Effector memory CD8-positive, alpha-beta T cell (primary cell): ENCODE results near the gene RNU7-1.

Source experiments
- ATAC-seq: fragments of 150-1000 bp; cut with Tn5 transposase; replicated peaks from 2 replicates; pipeline ENCODE4 v1.10.0; 2021; ENCODE audit warnings: mild to moderate bottlenecking, moderate library complexity
- DNase-seq, 3 experiments: peaks; one replicate each; pipeline ENCODE4 v3.0.0; 2021
- H3K27ac Mint-ChIP-seq, 2 donors: one replicate each; pipeline ENCODE4 v1.8.0; 2022; ENCODE audit warnings: mild to moderate bottlenecking in 2 of 2, mixed read lengths in 2 of 2, moderate library complexity in 2 of 2
- H3K27me3 Mint-ChIP-seq, 2 donors: one replicate each; pipeline ENCODE4 v1.8.0; 2022; ENCODE audit warnings: mixed read lengths in 2 of 2
- H3K36me3 Mint-ChIP-seq: one replicate; pipeline ENCODE4 v1.8.0; 2022; ENCODE audit warnings: mild to moderate bottlenecking, moderate library complexity, mixed read lengths; ENCODE audit not compliant: insufficient read depth
- H3K4me1 Mint-ChIP-seq, 2 donors: one replicate each; pipeline ENCODE4 v1.8.0; 2022; ENCODE audit warnings: low read depth in 2 of 2, mixed read lengths in 2 of 2
- H3K4me3 Mint-ChIP-seq, 2 donors: one replicate each; pipeline ENCODE4 v1.8.0; 2022; ENCODE audit warnings: mild to moderate bottlenecking in 2 of 2, mixed read lengths in 2 of 2, moderate library complexity in 2 of 2
- H3K9me3 Mint-ChIP-seq, 2 donors: one replicate each; pipeline ENCODE4 v1.8.0; 2022; ENCODE audit warnings: mixed read lengths in 2 of 2

The RNU7-1 gene

DNA sequence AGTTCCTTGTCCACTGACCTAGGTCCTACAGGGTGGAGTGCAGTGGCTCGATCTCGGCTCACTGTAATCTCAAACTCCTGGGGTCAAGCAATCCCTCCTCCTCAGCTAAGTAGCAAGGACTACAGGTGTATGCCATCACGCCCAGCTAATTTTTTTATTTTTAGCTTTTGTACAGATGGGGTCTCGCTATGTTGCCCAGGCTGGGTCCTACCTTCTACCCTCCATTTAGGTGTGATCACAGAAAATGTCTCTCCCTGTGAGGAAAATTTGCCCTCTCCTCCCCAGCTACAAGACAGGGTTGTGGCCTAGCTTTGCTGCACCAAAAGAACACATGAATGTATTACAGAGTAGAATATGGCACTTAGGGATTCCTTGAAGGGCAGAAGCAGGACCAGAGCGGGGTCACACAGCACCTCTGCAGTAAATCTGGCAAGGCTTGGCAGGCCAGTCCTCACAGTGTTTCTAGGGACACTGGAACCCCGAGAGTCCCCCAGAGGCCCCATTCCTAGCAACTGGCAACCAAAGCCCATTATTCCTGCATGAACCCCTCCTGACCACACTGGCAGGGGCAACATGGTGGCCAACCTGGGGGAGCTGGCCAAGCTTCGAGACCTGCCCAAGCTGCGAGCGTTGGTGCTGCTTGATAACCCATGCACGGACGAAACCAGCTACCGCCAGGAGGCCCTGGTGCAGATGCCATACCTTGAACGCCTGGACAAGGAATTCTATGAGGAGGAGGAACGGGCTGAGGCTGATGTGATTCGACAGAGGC, 31.3 kb upstream of the RNU7-1 start:
- no peaks in the 10 kb centered on the region for H3K9me3 Mint-ChIP-seq
- no peak for ATAC-seq
- H3K36me3 Mint-ChIP-seq: peaks cover 27% of the 10 kb centered on the region
- peak overlapping the region; percentile 92 to 99 for H3K4me3 Mint-ChIP-seq
- peak overlapping the region; percentile 76 to 97 for H3K27ac Mint-ChIP-seq
- DNase-seq: no peak
- H3K27me3 Mint-ChIP-seq: no peaks in the 10 kb centered on the region
- H3K4me1 Mint-ChIP-seq: peaks cover 33 to 34% of the 10 kb centered on the region in 2 donors

DNA sequence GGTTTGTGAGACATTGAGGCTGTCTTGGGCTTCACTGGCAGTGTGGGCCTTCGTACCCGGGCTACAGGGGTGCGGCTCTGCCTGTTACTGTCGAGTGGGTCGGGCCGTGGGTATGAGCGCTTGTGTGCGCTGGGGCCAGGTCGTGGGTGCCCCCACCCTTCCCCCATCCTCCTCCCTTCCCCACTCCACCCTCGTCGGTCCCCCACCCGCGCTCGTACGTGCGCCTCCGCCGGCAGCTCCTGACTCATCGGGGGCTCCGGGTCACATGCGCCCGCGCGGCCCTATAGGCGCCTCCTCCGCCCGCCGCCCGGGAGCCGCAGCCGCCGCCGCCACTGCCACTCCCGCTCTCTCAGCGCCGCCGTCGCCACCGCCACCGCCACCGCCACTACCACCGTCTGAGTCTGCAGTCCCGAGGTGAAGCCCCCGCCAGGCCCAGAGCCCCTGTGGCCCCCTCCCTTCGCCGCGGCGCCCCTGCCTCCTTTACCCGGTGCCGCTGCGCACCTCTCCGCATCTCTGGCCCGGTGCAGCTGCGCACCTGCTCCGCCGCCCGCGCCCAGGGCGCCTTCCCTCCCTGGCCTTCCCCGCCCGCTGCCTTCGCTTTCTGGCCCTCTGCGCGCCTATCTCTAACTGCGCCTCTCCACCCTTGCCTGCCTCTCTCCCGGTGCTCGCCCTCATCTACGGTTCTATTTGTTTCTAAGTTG, 29.2 kb upstream of the RNU7-1 start, which contains the start of gene ENO2:
ENO2 (plus strand) TSS at position 335 of the 701 bp plus-strand sequence. CDS start 1,253 bp downstream, outside the sequence.
- Mint-ChIP-seq H3K9me3 (no peaks in the 10 kb centered on the region), H3K4me1 (peaks cover 33 to 34% of the 10 kb centered on the region in 2 donors), H3K27me3 (no peaks in the 10 kb centered on the region), H3K4me3 (peak within 1 kb of the TSS; percentile 92 to 99), H3K27ac (peak within 1 kb of the TSS; percentile 76 to 97), H3K36me3 (peaks cover 36% of the 10 kb centered on the region)
- ATAC-seq (peak; percentile 90), DNase-seq (peak; percentile 74 to 80 (median 80))

DNA sequence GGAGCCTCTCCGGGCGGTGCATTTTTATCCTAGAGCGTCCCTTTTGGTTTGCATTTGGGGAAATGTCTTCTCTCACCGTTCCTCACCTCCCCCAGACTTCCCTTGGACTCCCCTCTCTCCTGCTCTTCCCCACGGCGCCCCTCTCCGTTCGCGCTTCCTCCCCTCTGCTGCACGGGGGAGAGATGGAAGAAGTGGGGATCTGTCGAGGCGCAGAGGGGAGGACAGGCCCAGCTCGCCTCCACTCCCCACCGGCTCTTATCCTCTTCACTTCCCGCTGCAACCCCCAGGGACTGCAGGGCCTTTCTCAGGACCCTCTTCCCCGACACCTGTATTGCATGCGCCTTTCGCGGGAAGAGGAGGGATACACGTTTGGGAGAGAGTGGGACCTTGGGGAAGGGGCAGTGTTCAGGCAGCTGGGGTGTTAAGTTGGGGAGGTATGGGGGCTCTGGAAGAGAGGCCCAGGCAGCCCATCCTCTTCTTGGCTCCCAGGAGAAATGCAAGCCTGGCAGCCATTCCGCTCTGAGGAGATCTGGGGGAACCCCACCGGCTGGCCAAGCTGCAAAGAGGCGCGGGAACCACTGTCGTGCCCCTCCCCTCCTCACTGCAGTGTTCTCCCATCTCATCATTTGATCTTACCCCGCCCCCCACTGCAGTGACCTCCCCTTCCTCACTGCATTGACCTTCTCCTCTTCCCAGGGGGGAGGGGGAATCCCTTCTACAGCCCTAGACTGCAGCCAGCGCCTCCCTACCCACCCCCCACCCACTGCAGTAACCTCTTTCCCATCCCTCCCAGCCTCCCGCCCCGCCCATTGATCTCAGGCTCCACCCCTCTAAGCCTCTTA, 28.4 kb upstream of the RNU7-1 start:
- Mint-ChIP-seq H3K9me3 (no peaks in the 10 kb centered on the region), H3K4me1 (peaks cover 34 to 36% of the 10 kb centered on the region in 2 donors)
- ATAC-seq: no peak

DNA sequence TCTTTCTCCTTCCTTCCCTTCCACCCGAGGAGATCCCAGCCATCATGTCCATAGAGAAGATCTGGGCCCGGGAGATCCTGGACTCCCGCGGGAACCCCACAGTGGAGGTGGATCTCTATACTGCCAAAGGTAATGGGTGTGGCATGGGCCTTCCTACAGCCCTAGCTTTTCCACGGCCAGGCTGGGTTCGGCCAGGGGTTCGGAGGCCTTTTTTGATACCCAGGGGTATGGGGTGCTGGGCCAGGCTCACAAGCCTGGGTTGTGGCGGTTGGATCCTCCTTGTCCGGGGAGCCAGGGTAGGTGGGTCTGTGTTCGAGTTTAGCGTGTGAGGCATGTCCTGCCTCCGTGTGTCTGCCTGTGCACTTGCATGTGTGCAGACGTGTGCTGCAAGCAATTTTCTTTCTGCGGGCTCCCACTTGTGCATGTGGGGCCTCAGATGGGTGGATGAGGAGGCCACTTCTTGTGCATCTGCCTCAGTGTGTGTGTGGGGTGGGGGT, 27.8 kb upstream of the RNU7-1 start:
- Mint-ChIP-seq H3K27ac (peak overlapping the region; percentile 76 to 97), H3K27me3 (no peaks in the 10 kb centered on the region), H3K9me3 (no peaks in the 10 kb centered on the region), H3K36me3 (peaks cover 41% of the 10 kb centered on the region), H3K4me3 (peak overlapping the region; percentile 92 to 99), H3K4me1 (peaks cover 34 to 36% of the 10 kb centered on the region in 2 donors)
- ATAC-seq (no peak), DNase-seq (no peak)

More for the DNA sequence above, 28.4 kb upstream of the RNU7-1 start:
- no peak for DNase-seq
- Mint-ChIP-seq H3K36me3 (peaks cover 40% of the 10 kb centered on the region), H3K27ac (peak overlapping the region; percentile 76 to 97), H3K4me3 (peak overlapping the region; percentile 92 to 99), H3K27me3 (no peaks in the 10 kb centered on the region)

DNA sequence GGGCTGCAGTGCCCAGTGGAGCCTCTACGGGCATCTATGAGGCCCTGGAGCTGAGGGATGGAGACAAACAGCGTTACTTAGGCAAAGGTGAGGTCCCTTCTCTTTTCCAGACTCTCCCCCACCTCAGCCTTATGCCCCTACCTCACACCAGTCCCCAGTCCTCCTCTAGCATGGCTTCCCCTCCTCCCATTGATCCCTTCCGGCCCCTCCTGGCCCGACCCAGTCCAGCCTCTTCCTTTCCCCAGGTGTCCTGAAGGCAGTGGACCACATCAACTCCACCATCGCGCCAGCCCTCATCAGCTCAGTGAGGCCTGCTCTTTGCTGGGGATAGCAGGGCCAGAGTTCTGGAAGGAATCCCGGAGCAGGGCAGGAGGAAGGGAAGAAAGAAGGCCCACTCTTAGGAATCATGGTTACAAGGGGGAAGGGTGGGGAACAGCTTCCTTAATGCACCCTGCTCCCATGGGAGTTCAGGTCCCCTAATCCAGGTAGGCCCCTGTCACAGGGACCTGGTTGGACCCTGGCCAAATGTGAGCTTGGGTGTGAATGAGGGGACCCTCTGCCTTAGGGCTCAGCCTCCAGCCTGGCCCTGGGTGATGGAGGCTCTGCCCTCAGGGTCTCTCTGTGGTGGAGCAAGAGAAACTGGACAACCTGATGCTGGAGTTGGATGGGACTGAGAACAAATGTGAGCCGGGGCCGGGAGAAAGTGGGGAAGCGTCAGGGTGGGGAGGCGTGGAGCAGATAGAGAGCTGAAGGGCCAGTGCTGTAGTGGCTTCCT, 27.0 kb upstream of the RNU7-1 start:
- H3K27me3 Mint-ChIP-seq: no peaks in the 10 kb centered on the region
- H3K27ac Mint-ChIP-seq: peak overlapping the region; percentile 76 to 97
- H3K4me3 Mint-ChIP-seq: peak overlapping the region; percentile 92 to 99
- DNase-seq (no peak), ATAC-seq (no peak)
- H3K4me1 Mint-ChIP-seq: peaks cover 34 to 36% of the 10 kb centered on the region in 2 donors
- no peaks in the 10 kb centered on the region for H3K9me3 Mint-ChIP-seq
- H3K36me3 Mint-ChIP-seq: peaks cover 41% of the 10 kb centered on the region

- H3K4me3 Mint-ChIP-seq: no peak overlapping the region
- no peaks in the 10 kb centered on the region for H3K27me3 Mint-ChIP-seq
- DNase-seq (no peak), ATAC-seq (no peak)
- no peak overlapping the region for H3K27ac Mint-ChIP-seq
- peaks cover 32 to 34% of the 10 kb centered on the region in 2 donors for H3K4me1 Mint-ChIP-seq
- no peaks in the 10 kb centered on the region for H3K9me3 Mint-ChIP-seq
- H3K36me3 Mint-ChIP-seq: peaks cover 40% of the 10 kb centered on the region
Observed at GRCh38 chr12:6917491-6918231, 26.0 kb upstream of the RNU7-1 start.

- Mint-ChIP-seq H3K36me3 (peaks cover 33% of the 10 kb centered on the region), H3K27me3 (no peaks in the 10 kb centered on the region), H3K4me3 (no peak overlapping the region), H3K27ac (peak overlapping the region in 1 of 2 donors; percentile 70), H3K4me1 (peaks cover 23 to 30% of the 10 kb centered on the region in 2 donors), H3K9me3 (no peaks in the 10 kb centered on the region)
- ATAC-seq (no peak), DNase-seq (no peak)
Observed at GRCh38 chr12:6919588-6919987, 24.0 kb upstream of the RNU7-1 start.

- no peak for ATAC-seq
- Mint-ChIP-seq H3K4me3 (no peak overlapping the region), H3K27me3 (no peaks in the 10 kb centered on the region), H3K9me3 (no peaks in the 10 kb centered on the region), H3K27ac (peak overlapping the region in 1 of 2 donors; percentile 38), H3K4me1 (peaks cover 15% of the 10 kb centered on the region in 2 donors), H3K36me3 (peaks cover 30% of the 10 kb centered on the region)
- DNase-seq: no peak
Observed at GRCh38 chr12:6921539-6921938, 22.1 kb upstream of the RNU7-1 start.

DNA sequence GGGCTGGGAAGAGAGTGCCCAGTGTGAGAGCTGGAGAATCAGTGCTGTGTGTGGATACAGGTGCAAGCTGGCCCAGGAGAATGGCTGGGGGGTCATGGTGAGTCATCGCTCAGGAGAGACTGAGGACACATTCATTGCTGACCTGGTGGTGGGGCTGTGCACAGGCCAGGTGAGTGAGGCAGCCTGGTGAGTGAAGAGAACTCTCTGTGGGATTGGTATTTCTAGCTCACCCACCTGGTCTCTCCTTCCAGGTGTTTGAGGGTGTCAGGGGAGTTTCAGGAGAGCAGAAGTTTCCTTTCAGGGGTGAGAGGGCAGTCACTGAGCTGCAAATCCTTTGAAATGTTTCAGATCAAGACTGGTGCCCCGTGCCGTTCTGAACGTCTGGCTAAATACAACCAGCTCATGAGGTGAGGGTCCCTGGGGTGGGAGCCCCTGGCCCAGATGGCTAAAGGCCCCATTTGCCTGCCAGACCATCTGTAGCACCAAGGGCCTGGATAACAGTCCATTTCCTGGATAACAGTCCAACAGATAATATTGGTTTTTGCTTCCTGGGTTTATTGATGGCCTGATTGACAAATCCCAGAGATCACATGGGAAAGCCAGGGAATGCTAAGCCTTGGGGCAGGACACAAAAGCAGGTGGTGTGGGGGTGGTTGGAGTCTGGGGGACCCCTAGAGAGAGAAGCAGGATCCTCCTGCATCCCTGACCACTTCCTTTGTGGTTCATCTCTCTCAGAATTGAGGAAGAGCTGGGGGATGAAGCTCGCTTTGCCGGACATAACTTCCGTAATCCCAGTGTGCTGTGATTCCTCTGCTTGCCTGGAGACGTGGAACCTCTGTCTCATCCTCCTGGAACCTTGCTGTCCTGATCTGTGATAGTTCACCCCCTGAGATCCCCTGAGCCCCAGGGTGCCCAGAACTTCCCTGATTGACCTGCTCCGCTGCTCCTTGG, 21.3 kb upstream of the RNU7-1 start:
- peak overlapping the region in 1 of 2 donors; percentile 38 for H3K27ac Mint-ChIP-seq
- H3K4me3 Mint-ChIP-seq: no peak overlapping the region
- H3K36me3 Mint-ChIP-seq: peaks cover 30% of the 10 kb centered on the region
- ATAC-seq: no peak
- H3K4me1 Mint-ChIP-seq: peaks cover 14 to 22% of the 10 kb centered on the region in 2 donors
- H3K9me3 Mint-ChIP-seq: no peaks in the 10 kb centered on the region
- H3K27me3 Mint-ChIP-seq: no peaks in the 10 kb centered on the region
- no peak for DNase-seq

GRCh38 chr12:6923003-6923732, 20.4 kb upstream of the RNU7-1 start:
- DNase-seq (no peak), ATAC-seq (no peak)
- peaks cover 14 to 23% of the 10 kb centered on the region in 2 donors for H3K4me1 Mint-ChIP-seq
- H3K27me3 Mint-ChIP-seq: no peaks in the 10 kb centered on the region
- H3K9me3 Mint-ChIP-seq: no peaks in the 10 kb centered on the region
- peak overlapping the region in 1 of 2 donors; percentile 16 for H3K27ac Mint-ChIP-seq
- H3K36me3 Mint-ChIP-seq: peaks cover 31% of the 10 kb centered on the region
- no peak overlapping the region for H3K4me3 Mint-ChIP-seq

DNA sequence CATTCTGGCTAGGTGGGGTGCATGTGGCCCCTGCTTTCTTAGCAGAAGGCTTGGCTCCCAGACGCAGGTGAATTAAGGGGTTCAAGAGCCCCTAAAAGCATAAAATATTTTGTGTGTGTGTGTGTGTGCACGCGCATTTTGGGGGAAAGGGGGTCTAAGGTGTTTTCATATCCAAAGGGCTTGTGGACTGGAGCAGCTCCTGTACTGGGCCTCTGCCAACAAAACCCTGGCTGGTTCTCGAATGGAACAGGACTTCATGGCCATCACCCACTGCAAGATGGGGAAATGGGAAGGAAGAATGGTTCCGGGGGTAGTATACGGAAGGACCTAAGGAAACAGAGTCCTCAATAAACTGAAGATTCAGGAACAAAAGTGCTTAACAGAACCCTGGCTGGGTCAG, 19.8 kb upstream of the RNU7-1 start:
- peaks cover 18 to 28% of the 10 kb centered on the region in 2 donors for H3K4me1 Mint-ChIP-seq
- ATAC-seq: no peak
- H3K27ac Mint-ChIP-seq: peak overlapping the region; percentile 82 to 91

More for the DNA sequence above, 19.8 kb upstream of the RNU7-1 start:
- DNase-seq: no peak
- no peak overlapping the region for H3K4me3 Mint-ChIP-seq
- no peaks in the 10 kb centered on the region for H3K27me3 Mint-ChIP-seq
- no peaks in the 10 kb centered on the region for H3K9me3 Mint-ChIP-seq
- peaks cover 30% of the 10 kb centered on the region for H3K36me3 Mint-ChIP-seq
